ENCODE measurements around the gene ATAD2B. TPM values are rescaled to one million over a fixed set of nuclear protein-coding genes. Genes with fewer than 3 reads are reported as not detected.

The ATAD2B gene
- total and polyA plus RNA-seq, 2 of the 4 experiments (the other 2 are of a cell fraction) = 1.5 to 5.0 TPM

DNA sequence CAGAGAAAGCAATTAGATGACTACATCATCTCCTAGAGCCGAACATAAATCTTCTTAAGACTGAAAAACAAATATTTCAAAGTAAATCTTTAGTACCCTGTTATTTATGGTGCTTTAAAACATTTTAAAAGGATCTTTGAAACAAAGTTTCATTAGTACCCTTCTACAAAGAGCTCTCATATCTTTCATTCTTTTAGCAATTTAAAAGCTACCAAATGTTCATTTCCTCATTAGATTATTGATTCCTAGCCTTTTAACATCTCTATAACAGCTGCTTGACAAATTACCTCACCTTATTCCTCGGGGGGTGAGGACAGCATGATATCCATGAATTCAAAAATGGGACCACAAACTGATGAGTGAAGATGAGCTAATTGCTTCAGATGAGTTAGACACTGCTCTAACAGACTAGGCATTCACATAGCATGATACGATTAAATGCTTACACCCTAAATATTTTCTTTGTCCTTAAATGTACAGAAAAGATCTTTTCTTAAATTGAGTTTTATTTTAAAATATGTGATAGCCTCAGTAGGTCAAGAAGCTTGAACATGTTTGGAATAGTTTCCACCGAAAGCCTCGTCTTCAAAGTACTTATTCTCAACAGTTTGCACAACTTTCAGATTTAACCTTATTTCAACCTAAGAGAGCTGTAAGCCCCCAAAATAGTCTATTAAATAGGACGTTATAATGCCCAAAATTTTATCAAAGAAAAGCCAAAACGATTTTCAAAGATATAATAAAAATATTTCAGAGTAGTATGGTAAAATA is 2.1 kb downstream of the ATAD2B start:
- Histone ChIP-seq H3K4me1 (ENCODE audit: control insufficient read depth, insufficient read depth, low read length) (no peaks in the 10 kb centered on the region; the same call in 1 of the 2 replicates), H3K4ac (ENCODE audit: low read depth, low read length) (no peak overlapping the region; the same call in 1 of the 2 replicates), H3K9me1 (ENCODE audit: insufficient read depth, low read length) (peaks cover 6% of the 10 kb centered on the region; the same call in 1 of the 2 replicates), H2AK5ac (ENCODE audit: low read depth, low read length) (no peak overlapping the region), H4K5ac (ENCODE audit: low read depth, low read length) (0 out of 2 replicates have a peak overlapping the region, but pooled peaks have one; percentile 2), H2BK5ac (ENCODE audit: low read depth, low read length, poor library complexity, severe bottlenecking) (no peak overlapping the region), H4K20me1 (ENCODE audit: insufficient read depth, low read length) (peaks cover 13% of the 10 kb centered on the region), H2BK120ac (ENCODE audit: low read depth, low read length) (no peak overlapping the region), H3K56ac (ENCODE audit: extremely low read depth, insufficient read depth, low read length) (0 out of 2 replicates have a peak overlapping the region, but pooled peaks have one; percentile 47), H3K18ac (ENCODE audit: low read depth, low read length) (no peak overlapping the region), H2BK15ac (ENCODE audit: low read depth, low read length) (no peak overlapping the region), H3K27me3 (ENCODE audit: control insufficient read depth, insufficient read depth, low read length) (no peaks in the 10 kb centered on the region), H2AFZ (replicated peaks; ENCODE audit: low read length, poor library complexity) (no peak overlapping the region), H4K8ac (ENCODE audit: low read depth in 2 of 2, low read length in 2 of 2) (no peak overlapping the region), H3K9ac (ENCODE audit: low read depth, low read length) (peak overlapping the region; percentile 52; the same call in 1 of the 2 replicates), H3K23ac (ENCODE audit: low read depth, low read length) (peak overlapping the region; percentile 74), H3K9me3 (ENCODE audit: control insufficient read depth, insufficient read depth, low read length) (no peaks in the 10 kb centered on the region), H4K91ac (ENCODE audit: insufficient read depth, low read depth, low read length) (no peak overlapping the region), H3K4me2 (ENCODE audit: low read depth, low read length) (peak overlapping the region; percentile 71), H3K36me3 (ENCODE audit: control insufficient read depth, insufficient read depth, low read length) (no peaks in the 10 kb centered on the region), H2BK20ac (ENCODE audit: low read depth, low read length) (no peak overlapping the region), H2AK9ac (replicated peaks; ENCODE audit: low read depth, low read length, poor library complexity) (no peak overlapping the region), H3K4me3 (ENCODE audit: insufficient read depth, low read depth, low read length) (peak overlapping the region; percentile 88; the same call in 1 of the 2 replicates), H3K14ac (replicated peaks; ENCODE audit: low read depth, low read length) (peak overlapping the region; percentile 48; the same call in 1 of the 2 replicates), H3K79me1 (ENCODE audit: low read depth in 1 of 2, low read length in 2 of 2) (peaks cover 8 to 54% of the 10 kb centered on the region in 2 experiments), H3K27ac (ENCODE audit: insufficient read depth, low read length) (no peak overlapping the region)
- CTCF ChIA-PET = interaction anchor here (0.9 to 1.2 kb wide), 3 partner anchors 15 to 244 kb away, joined by 3 to 7 read pairs (median 3); no protein-coding TSS in a partner anchor
- no CpG with 5 or more reads among the region's 7 CpGs for WGBS, 2 experiments (ENCODE audit: extremely low coverage in 2 of 2, insufficient read length in 1 of 2)
- POLR2A ChIA-PET (ENCODE audit: unreplicated experiment) = no interaction called here
- intact Hi-C loops (cut with micrococcal nuclease) = loop anchor here (5.0 to 10.0 kb wide), 2 partner anchors 117 to 430 kb away; no protein-coding TSS in a partner anchor
- dilution Hi-C loops (cut with HindIII; ENCODE audit: low sequenced_read_pairs, unreplicated experiment) = no loop called here
- DNase-seq (no peak), ATAC-seq (ENCODE audit: low read depth) (no peak)
- no TSS peak for BruUV-seq (replicated peaks)
- in situ Hi-C loops (cut with MboI; ENCODE audit: low sequenced_read_pairs) = no loop called here
- no peak for TF ChIP-seq BHLHE40 (IDR thresholded peaks at IDR 0.05; ENCODE audit: low read depth, low read length)
- TF ChIP-seq MXI1 (IDR thresholded peaks at IDR 0.05; ENCODE audit: borderline replicate concordance, low read depth, low read length) = no peak
- TF ChIP-seq RCOR1 (IDR thresholded peaks at IDR 0.05; ENCODE audit: insufficient replicate concordance, low read length) = no peak
- TF ChIP-seq RAD21 (IDR thresholded peaks at IDR 0.05; ENCODE audit: low read length) = no peak
- no peak for TF ChIP-seq NFE2L2 (IDR thresholded peaks at IDR 0.05; ENCODE audit: low read depth, low read length)
- TF ChIP-seq SMC3 (IDR thresholded peaks at IDR 0.05; ENCODE audit: low read depth, low read length) = no peak
- TF ChIP-seq CHD1 (IDR thresholded peaks at IDR 0.05; ENCODE audit: low read depth, low read length) = no peak
- no peak for TF ChIP-seq POLR2A (IDR thresholded peaks at IDR 0.05; ENCODE audit: low read depth, low read length)
- no peak for TF ChIP-seq RFX5 (IDR thresholded peaks at IDR 0.05; ENCODE audit: low read depth, low read length)
- TF ChIP-seq, protein P1, sequence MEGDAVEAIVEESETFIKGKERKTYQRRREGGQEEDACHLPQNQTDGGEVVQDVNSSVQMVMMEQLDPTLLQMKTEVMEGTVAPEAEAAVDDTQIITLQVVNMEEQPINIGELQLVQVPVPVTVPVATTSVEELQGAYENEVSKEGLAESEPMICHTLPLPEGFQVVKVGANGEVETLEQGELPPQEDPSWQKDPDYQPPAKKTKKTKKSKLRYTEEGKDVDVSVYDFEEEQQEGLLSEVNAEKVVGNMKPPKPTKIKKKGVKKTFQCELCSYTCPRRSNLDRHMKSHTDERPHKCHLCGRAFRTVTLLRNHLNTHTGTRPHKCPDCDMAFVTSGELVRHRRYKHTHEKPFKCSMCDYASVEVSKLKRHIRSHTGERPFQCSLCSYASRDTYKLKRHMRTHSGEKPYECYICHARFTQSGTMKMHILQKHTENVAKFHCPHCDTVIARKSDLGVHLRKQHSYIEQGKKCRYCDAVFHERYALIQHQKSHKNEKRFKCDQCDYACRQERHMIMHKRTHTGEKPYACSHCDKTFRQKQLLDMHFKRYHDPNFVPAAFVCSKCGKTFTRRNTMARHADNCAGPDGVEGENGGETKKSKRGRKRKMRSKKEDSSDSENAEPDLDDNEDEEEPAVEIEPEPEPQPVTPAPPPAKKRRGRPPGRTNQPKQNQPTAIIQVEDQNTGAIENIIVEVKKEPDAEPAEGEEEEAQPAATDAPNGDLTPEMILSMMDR (conservative IDR thresholded peaks at IDR 0.05; ENCODE audit: low read depth, low read length) = no peak
- TF ChIP-seq CEBPB (IDR thresholded peaks at IDR 0.05; ENCODE audit: low read depth, low read length) = no peak
- TF ChIP-seq MAFK (IDR thresholded peaks at IDR 0.05; ENCODE audit: low read depth, low read length) = no peak
- no peak for TF ChIP-seq MAZ (IDR thresholded peaks at IDR 0.05; ENCODE audit: borderline replicate concordance, low read depth, low read length)
- TF ChIP-seq, protein P2, sequence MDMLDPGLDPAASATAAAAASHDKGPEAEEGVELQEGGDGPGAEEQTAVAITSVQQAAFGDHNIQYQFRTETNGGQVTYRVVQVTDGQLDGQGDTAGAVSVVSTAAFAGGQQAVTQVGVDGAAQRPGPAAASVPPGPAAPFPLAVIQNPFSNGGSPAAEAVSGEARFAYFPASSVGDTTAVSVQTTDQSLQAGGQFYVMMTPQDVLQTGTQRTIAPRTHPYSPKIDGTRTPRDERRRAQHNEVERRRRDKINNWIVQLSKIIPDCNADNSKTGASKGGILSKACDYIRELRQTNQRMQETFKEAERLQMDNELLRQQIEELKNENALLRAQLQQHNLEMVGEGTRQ (IDR thresholded peaks at IDR 0.05; ENCODE audit: low read depth, low read length) = no peak
